Omental fat pad (tissue), 4 donors: ENCODE measurements around the gene LINGO3. TPM values are rescaled to one million over a fixed set of nuclear protein-coding genes. Genes with fewer than 3 reads are reported as not detected.

Experiments used
- ATAC-seq: fragments of 150-250 bp; one replicate; pipeline ENCODE4 v1.9.1; 2016; ENCODE audit warnings: mild to moderate bottlenecking, moderate library complexity; ENCODE audit not compliant: low FRiP score
- DNase-seq: peaks from one replicate; pipeline ENCODE4 v3.0.0-alpha.2; 2019; ENCODE audit warnings: low spot score
- CTCF ChIP-seq, 3 donors: fragments of 450-650 bp; IDR thresholded peaks; one replicate each; pipeline ENCODE4 v1.5.1; 2016 to 2017; ENCODE audit warnings: antibody characterized with exemption in 3 of 3, mild to moderate bottlenecking in 3 of 3, moderate library complexity in 2 of 3
- total RNA-seq, 4 donors: library from RNA; depleted of rRNA; stranded (reverse); fragments of >200 nt; gene quantifications; one replicate each; pipeline ENCODE4 v1.1.0, GENCODE V29; 2016

Gene LINGO3
- total RNA-seq, 4 donors from 2014 or later = 0.19 TPM; not detected in 3

GRCh38 chr19:2305452-2306280 is 2.3 kb downstream of the LINGO3 start:
- no peak for DNase-seq
- TF ChIP-seq CTCF (IDR thresholded peaks at IDR 0.05) = no peak
- ATAC-seq = no peak

- no peak for TF ChIP-seq CTCF (IDR thresholded peaks at IDR 0.05)
- no peak for DNase-seq
- no peak for ATAC-seq
Observed at GRCh38 chr19:2303211-2303798, 4.6 kb downstream of the LINGO3 start.

- DNase-seq = no peak
- ATAC-seq = no peak
- TF ChIP-seq CTCF (IDR thresholded peaks at IDR 0.05) = no peak
Observed at GRCh38 chr19:2302319-2303210, 5.4 kb downstream of the LINGO3 start.

GRCh38 chr19:2300533-2300932 is 7.4 kb downstream of the LINGO3 start:
- TF ChIP-seq CTCF (IDR thresholded peaks at IDR 0.05) = no peak
- ATAC-seq (no peak), DNase-seq (no peak)

- ATAC-seq (no peak), DNase-seq (no peak)
- TF ChIP-seq CTCF (IDR thresholded peaks at IDR 0.05) = no peak
Observed at GRCh38 chr19:2296141-2296540, 11.8 kb downstream of the LINGO3 start.

GRCh38 chr19:2294687-2295335 is 13.1 kb downstream of the LINGO3 start:
- no peak for TF ChIP-seq CTCF (IDR thresholded peaks at IDR 0.05)
- DNase-seq = no peak
- ATAC-seq = no peak
